Posterior cingulate gyrus (tissue), 11 donors: ENCODE results near the gene IL4R.
A peak's percentile ranks its signal among the peaks of the same experiment; 100 is the strongest.

ENCODE experiments used
- DNase-seq, 10 donors: peaks; one replicate each; pipeline versions ENCODE4 v3.0.0 to v3.0.0-alpha.2; 2020 to 2021; ENCODE audit warnings: mixed read lengths in 3 of 10
- intact Hi-C: fragments of 100-400 bp; cut with DNase I; formaldehyde crosslinking; loops from one replicate; pipeline ENCODE4 v1.15.1; 2023

The IL4R gene

DNA sequence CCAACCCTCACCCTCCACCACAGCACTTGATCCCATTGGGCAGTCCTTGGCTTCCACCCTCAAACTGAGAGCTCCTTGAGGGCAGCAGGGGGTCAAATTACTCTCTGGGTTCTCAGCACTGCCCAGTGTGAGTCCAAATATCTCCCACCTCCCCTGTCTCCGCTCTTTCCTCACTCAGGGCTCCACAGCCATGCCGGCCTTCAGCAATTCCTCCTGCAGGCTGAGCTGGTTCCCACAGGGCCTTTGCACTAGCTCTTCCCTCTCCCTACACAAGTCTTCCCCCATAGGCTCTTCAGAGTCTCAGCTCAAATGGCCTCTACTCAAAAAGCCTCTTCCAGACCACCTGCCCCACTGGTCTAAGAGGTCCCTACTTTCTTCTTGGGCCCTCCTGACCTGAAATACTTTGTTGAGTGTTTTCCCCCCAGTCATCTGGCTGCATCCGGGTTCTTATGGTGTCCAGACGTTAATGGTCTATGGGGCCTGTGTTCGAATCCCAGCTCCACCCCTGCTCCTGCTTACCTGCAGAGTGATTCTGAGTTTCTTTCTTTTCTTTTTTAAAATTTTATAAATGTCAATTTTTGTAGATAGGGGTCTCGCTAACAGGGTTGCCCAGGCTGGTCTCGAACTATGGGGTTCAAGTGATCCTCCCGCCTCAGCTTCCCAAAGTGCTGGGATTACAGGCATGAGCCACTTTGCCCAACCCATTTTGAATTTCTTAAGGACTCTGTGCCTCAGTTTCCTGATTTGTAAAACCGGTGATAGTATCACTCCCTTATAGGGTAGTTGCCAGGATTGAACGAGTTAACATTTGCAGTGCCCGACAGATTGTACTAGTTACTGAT is 973 bp upstream of the IL4R start:
- intact Hi-C loops = no loop called here
- peak in 1 of 10 donors; percentile 5 for DNase-seq

DNA sequence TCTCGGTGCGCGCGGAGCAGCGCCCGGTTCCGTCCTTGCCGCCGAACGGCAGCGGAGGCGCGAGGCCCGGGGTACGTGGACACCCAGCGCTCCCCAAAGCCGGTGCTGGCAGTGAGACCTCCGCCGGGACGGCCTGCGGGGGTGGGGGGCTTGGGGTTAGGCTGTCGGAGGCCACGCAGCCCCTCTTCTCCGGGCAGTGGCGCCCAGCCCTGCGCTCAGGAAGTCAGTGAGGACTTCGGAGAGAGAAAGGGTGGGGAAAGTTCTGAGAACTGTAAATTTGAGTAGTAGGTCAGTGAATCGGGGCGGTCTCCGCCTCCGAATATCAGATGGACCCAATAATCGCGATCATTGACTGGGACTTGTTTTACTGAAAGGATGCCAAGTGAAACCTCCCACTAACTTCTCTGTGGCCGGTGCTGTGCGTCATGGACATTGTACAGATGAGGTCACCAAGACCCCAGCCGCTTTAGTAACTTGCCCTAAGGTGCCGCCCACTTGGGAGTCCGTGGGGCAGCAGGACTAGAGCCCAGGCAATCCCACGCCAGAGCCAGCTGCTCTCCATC is 468 bp downstream of the IL4R start:
- DNase-seq = peak in 1 of 10 donors; percentile 72
- intact Hi-C loops = no loop called here

DNA sequence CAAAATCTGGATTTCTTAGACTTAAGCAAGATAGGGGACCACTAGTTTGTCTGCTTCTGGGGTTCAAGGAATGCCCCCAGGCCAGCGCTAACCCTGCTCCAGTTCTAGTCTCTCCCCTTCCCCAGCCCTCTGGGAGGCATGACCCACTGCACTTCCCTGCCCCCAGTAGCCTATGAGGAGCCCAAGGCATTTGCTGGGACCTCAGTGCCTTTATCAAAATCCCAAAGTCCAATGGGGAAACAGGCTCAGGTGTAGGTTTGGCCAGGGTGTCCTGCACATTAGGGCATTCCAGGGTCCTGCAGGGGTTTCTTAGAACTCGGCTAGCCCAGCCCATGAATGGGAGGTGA is 1.2 kb downstream of the IL4R start:
- intact Hi-C loops = no loop called here
- peak in 1 of 10 donors; percentile 62 for DNase-seq

DNA sequence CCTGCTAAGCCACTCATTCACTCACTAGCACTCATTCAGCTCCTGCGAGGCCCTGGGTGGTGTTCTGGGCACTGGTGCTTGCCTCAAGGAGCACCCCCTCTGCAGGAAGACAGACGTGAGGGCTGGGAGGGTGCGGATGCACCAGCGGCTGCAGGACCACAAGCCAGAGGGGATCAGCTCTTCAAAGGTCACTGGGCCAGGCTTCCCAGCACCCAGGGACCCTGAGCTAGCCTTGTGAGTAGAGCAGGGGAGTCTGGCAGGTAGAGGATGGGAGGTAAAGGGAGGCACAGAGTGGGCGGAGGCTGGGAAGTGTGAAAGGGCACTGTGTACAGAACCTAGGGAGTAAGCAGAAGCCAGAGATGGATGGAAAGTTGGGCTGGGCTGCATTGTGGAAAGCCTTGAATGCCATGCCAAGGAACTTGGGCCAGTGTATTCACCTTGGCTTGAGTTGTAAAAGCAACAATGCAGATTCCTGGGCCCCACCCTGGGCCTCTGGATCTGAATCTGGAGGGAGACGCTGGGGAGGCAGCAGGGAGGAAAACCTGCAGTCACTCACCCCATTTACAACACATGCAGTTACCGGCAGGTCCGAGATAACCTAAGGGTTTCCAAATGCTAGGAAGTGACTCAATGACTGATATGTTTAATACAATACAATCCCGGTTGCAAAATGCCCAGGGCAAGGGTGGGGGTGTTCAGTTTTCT is 1.7 kb downstream of the IL4R start:
- intact Hi-C loops = no loop called here
- peak in 1 of 10 donors; percentile 72 for DNase-seq

DNA sequence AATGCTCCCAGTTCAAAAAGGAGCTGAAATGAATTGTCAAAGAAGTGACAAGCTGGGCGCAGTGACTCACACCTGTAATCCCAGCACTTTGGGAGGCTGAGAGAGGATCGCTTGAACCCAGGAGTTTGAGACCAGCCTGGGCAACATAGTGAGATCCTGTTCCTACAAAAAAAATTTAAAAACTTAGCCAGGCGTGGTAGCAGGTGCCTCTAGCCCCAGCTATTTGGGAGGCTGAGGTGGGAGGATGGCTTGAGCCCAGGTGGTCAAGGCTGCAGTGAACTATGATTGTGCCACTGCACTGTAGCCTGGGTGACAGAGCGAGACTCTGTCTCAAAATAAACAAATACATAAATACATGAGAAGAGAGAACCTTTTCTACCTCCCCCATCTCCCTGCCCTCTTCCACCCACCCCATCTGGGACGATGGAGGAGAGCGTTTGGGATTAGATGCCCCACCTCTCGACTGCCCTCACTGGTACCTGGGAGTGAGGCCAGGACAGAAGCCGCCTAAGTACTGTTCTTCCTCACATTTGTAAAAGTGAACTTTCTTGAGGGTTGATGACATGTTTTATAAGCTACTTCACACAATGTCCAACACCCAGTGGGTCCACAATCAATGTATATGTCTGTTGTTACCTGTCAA is 2.4 kb downstream of the IL4R start:
- intact Hi-C loops = no loop called here
- DNase-seq = peak in 1 of 10 donors; percentile 43

DNA sequence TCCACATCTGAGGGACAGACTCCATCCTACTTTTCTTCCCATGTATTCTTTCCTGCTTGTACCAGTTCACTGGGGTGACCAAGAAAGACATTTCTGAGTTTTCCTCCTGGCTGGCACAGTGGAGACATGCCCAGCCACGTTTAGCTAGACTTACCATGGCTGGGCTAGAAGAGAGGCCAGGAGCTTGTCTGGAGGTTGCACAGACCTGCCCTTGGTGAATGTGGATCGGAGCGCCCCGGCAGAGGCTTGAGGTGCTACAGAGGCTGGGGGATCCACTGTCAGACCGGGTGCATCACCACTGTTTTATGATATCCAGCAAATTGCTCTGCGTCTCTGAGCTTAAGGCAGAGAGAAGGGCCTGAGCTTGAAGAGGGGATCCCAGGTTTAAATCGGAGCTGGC is 3.5 kb downstream of the IL4R start:
- peak in 1 of 10 donors; percentile 39 for DNase-seq
- intact Hi-C loops = no loop called here

DNA sequence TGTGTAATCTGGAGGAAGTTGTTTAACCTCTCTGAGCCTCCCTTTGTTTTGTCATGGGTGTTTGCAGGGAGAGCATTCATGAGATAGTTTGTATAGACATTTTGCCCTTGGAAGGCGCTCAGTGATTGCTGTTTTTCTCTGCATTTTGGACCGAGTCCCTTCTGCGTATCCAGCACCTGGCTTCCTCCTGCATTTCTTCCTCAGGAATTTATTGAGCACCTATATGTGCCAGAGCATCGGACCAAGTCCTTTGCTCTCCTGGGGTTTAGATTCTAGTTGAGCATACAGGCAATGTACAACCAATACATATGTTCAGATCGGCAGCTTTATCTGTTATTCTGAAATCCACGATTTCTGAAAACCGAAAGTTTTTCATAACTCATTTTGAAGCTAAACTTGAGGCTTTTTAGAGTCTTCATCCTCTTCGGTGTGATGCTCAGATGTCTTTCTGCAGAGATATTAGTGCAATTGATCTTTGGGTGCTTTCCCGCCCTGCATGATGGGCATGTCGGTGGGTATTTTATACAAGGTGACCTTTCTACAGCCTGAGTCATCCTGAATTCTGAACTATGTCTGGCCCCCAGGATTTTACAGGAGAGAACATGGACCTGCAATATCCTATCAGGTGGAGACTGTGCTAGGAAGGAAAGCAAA is 4.1 kb downstream of the IL4R start:
- DNase-seq = peak in 1 of 10 donors; percentile 4
- intact Hi-C loops = no loop called here

DNA sequence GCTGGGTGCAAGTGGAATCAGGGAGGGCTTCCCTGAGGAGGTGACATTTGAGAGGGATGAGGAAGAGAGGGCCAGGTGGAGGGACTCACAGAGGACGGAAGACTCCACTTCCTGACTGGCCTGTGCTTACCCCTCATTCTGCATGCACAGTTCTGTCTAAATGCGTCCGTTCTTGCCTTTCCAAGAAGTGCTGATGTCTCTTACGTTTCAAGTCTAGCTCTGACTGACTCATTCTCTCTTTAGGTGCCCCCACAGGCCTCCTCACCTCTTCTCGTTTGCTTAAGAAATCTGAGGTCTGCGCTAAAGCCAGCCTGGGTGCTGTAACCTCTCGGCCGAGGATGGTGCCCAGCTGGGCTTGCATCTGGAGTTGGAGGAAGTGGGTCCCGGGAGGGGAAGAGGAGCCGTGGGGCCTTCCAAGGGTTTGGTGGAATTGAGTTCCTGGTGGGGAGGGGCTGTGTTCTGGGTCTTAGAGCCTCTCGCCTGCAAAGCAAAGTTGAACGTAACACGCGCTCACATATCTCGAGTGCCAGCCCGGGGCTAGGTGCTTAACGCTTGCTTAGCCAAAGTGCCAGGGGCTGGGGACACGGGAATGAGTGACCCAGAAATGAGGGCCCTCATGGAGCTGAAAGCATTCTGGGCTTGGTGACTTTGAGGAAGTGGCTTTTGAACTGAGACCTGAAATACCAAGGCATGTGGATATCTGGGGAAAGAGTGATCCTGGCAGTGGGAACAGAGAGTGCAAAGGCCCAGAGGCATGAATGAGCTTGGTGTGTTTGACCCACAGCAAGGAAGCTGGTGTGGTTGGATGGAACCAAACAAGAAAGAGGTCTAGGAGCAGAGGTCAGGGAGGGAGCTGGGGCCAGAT is 4.8 kb downstream of the IL4R start:
- intact Hi-C loops = no loop called here
- DNase-seq = peak in 3 of 10 donors; percentile 18 to 85 (median 68)

DNA sequence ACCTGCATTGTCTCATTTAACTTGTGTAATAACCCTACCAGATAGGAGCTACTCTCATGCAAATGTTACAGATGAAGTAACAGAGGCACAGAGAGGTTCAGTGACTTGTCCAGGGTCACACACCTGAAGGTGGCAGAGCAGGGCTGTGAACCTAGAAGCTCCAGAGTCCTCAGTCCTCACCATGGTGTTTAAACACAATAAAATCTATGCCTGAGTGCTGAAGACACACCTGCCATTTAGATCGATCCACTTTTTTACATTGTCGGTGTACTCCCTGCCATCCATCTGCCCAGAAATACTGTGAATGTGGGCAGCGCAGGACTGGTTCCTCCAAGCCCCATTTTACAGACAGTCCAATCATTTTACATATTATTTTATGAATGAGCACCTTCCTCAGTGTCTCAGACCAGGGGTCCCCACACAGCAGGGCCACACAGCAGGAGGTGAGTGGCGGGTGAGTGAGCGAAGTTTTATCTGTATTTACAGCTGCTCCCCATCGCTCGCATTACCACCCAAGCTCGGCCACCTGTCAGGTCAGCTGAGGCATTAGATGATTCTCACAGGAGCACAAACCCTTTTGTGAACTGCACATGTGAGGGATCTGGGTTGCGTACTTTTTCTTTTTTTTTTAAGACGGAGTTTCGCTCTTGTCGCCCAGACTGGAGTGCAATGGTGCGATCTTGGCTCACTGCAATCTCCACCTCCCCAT is 5.6 kb downstream of the IL4R start:
- DNase-seq = peak in 1 of 10 donors; percentile 24
- intact Hi-C loops = no loop called here

DNA sequence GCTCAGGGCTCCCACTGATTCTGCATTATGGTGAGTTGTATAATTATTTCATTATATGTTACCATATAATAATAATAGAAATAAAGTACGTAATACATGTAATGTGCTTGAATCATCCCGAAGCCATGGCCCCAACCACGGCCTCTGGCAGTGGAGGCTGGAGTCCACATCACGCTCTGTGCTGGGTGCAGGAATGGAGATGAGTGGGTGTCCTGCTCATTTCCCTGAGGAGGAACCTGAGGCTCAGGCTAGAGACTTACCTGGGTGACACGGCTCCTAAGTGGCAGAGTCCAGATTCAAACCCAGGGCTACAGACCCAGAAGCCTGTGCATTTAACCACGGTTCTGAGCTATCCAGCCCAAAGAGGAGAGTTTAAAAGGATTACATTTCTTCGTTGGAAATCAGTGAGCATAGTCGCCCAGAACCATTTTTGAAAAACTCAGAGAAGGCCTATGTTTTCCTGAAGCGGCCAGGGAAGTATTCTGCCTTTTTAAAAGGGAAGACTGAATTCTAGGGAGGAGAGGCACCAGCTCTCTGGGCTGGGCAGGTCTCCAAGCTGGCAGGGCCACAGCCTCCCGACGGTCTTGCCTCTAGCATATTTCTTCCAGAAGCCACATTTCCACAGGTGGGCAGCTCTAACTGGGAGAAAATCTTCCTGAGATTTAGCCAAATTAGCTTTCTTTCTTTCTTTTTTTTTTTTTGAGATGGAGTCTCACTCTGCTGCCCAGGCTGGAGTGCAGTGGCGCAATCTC is 6.7 kb downstream of the IL4R start:
- intact Hi-C loops = no loop called here
- DNase-seq = peak in 1 of 10 donors; percentile 58

DNA sequence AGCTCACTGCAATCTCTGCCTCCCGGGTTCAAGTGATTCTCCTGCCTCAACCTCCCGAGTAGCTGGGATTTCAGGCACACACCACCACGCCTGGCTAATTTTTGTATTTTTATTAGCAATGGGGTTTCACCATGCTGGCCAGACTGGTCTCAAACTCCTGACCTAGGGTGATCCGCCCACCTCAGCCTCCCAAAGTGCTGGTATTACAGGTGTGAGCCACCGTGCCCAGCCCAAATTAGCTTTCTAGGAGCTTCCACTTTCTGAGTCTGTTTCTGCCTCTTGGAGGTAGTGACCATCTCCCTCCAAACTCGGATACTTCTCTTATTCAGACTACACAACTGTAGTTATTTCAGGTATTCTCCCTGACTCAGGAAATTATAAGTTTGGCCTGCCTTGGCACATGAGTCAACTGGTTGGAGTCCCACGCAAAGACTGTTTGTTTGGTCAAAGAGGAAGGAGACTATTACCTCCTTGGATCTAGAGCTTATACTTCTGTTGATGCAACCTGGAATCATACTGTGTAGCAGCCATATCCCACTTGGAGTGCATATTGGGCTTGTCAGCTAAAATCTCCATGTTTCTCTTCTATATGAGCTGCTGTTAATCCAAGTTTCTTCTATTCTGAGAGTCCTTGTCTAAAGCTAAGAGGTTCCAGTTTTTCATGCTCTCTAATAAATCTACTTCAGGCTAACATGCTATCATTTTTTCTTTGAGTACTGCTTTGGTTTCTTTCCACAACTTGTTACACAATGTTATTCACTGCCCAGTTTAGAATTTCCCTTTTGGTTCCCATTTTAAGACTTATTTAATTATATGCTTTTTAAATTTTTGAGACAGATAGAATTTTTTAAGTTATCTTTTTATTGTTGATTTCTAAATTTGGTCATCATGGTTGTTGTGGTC is 7.5 kb downstream of the IL4R start:
- intact Hi-C loops = no loop called here
- peak in 1 of 10 donors; percentile 8 for DNase-seq

DNA sequence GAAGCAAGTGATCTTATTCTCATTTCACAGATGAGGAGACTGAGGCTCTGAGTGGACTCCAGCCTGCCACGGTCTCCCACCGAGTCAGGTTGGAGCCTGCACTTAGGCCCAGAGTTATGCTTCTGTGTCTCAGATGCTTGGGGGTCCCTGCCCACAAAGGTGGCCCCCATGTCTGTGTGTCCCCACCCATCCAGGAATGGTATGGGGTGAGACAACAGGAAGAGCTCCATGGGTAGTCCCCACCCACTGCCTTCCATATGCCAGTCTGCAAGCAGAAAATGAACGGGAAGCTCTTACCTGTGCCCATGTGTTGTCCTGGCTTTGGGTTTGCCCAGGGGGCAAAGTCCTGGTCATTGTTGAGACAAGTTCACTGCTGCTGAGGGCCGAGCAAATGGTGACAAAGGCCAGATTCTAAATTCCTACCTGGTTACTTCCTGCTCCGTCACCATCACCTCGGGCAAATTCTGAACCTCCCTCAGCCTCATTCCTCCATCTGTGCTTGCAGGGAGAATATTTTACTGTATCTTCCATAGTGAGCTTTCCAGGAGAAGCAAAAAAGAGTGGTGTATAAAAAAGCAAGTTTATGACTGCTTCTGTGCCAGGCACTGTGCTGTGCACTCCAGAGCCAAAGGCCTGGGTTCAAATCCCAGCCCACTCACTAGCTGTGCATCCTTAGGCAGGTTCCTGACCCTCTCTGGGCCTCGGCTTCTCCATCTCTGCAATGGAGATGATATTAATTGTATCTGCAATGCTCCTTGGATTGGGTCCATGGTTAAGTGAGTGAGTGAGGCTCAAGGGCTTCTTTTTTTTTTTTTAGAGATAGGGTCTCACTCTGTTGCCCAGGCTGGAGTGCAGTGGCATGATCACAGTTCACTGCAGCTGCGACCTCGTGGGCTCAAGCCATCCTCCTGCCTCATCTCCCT is 9.3 kb downstream of the IL4R start:
- peak in 1 of 10 donors; percentile 61 for DNase-seq
- intact Hi-C loops = no loop called here

DNA sequence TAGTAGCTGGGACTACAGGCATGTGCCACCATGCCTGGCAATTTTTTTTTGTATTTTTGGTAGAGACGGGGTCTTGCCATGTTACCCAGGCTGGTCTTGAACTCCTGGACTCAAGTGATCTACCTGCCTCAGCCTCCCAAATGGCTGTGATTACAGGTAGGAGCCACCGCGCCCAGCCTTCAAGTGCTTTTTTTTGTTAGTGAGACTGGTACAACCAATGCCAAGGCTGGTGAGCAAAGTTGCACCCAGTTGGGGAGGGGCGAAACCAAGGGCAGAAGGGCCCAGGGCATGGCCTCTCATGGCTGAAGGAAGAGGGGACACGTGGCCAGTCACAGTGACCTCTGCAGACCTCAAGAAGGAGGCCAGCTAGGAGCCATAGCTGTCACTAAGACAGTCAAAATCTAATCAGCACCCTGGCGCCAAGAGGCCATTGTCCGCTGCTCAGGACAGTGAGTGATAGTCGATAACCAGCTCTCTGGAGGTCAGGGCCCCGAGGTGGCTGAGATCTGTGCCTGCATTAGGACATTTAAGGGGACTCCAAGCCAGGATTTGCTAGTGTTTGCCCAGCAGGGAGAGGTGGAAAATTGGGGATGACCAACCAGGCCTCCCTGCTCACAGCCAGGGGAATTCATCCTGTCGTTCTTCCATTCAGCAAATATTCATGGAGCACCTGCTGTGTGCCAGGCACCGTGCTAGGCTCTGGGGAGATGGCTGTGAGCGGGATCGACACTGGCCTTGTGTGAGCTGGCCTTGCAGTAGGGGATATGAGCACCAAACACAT is 10.2 kb downstream of the IL4R start:
- intact Hi-C loops = no loop called here
- DNase-seq = peak in 2 of 10 donors; percentile 37 to 40

DNA sequence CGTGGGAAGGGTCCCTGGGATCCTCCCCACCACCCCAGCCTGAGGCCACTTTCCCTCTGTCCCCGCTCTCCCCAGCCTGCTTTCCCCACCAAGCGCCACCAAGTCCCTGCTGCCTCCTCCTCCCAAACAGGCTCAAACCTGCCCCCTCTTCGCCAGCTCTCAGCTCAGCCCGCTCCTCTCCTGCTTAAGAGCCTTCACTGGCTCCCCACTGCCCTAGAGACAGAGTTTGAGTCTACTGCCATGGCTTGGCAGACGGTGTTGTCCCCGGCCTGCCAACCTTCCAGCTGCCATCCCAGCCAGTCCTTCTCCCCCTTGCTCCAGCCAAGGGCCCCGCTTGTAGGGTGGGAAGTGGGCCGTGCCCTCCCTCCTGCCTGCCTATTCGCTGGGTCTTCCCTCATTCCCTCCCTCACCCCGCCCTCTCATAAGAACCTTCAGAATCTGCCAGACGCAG is 11.1 kb downstream of the IL4R start:
- intact Hi-C loops = no loop called here
- peak in 2 of 10 donors; percentile 47 to 48 for DNase-seq

DNA sequence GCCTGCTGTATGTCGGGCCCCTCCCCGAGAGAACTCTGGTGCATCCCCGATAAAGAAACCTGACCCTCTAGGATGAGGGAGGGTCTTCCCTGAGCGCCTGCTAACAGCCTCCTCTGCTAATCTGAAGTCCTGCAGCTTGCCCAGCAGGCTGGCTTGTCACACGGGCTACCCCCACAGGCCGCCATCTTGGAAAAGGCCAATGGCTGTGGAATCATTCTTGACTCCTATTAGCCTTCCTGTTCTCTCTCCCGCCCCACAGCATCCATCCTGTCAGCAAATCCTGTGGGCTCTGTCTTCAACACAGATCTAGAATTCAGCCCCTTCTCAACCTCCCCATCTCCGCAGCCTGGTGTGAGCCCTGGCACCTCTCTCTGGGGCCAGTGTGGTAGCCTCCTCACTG is 12.0 kb downstream of the IL4R start:
- intact Hi-C loops = no loop called here
- DNase-seq = peak in 2 of 10 donors; percentile 13 to 43
